Neural progenitor cell (in vitro differentiated cells): Measurements from ENCODE around the gene LCE1E. TPM values are rescaled to one million over a fixed set of nuclear protein-coding genes. Genes with fewer than 3 reads are reported as not detected.

ENCODE experiments used
- DNase-seq: peaks from one replicate; pipeline ENCODE4 v3.0.0-alpha.2; 2016; ENCODE audit warnings: low spot score
- H2AFZ ChIP-seq: fragments of 200-600 bp; sonication (generic); replicated peaks from 2 replicates; pipeline ENCODE4 v1.6.1; 2016; ENCODE audit warnings: antibody characterized with exemption
- H3F3A ChIP-seq: fragments of 200-600 bp; sonication (generic); 2 replicates; pipeline ENCODE4 v1.6.1; 2016; ENCODE audit warnings: antibody characterized with exemption, low read depth
- H3K27ac ChIP-seq: fragments of 200-600 bp; sonication (generic); 2 replicates; pipeline ENCODE4 v1.5.1; 2016; ENCODE audit warnings: mild to moderate bottlenecking
- H3K27me3 ChIP-seq: fragments of 200-600 bp; sonication (generic); 2 replicates; pipeline ENCODE4 v1.6.1; 2016; ENCODE audit warnings: mild to moderate bottlenecking, moderate library complexity
- H3K36me3 ChIP-seq: fragments of 200-600 bp; sonication (generic); 2 replicates; pipeline ENCODE4 v1.5.1; 2016
- H3K4me1 ChIP-seq: fragments of 200-600 bp; sonication (generic); 2 replicates; pipeline ENCODE4 v1.6.1; 2016; ENCODE audit warnings: mixed run types
- H3K4me2 ChIP-seq: fragments of 200-600 bp; sonication (generic); 2 replicates; pipeline ENCODE4 v1.6.1; 2016
- H3K4me3 ChIP-seq: fragments of 200-600 bp; sonication (generic); 2 replicates; pipeline ENCODE4 v1.5.1; 2016
- H3K79me2 ChIP-seq: fragments of 200-600 bp; sonication (generic); 2 replicates; pipeline ENCODE4 v1.6.1; 2016; ENCODE audit warnings: low read depth
- H3K9ac ChIP-seq: fragments of 200-600 bp; sonication (generic); 2 replicates; pipeline ENCODE4 v1.6.1; 2016
- H3K9me3 ChIP-seq: fragments of 200-600 bp; sonication (generic); 2 replicates; pipeline ENCODE4 v1.5.1; 2016; ENCODE audit warnings: low read depth
- H4K20me1 ChIP-seq: fragments of 200-600 bp; sonication (generic); 2 replicates; pipeline ENCODE4 v1.6.1; 2016; ENCODE audit warnings: low read depth
- H3K27ac Mint-ChIP-seq: 3 replicates; pipeline ENCODE4 v1.8.0; 2021; ENCODE audit warnings: mixed read lengths
- H3K27me3 Mint-ChIP-seq: 2 replicates; pipeline ENCODE4 v1.8.0; 2022; ENCODE audit warnings: low read depth, mild to moderate bottlenecking, inconsistent platforms, moderate library complexity, mixed read lengths; ENCODE audit not compliant: insufficient read depth
- H3K36me3 Mint-ChIP-seq: 3 replicates; pipeline ENCODE4 v1.8.0; 2021; ENCODE audit warnings: mixed read lengths
- H3K4me1 Mint-ChIP-seq: 3 replicates; pipeline ENCODE4 v1.8.0; 2021; ENCODE audit warnings: mixed read lengths
- H3K4me3 Mint-ChIP-seq: 3 replicates; pipeline ENCODE4 v1.8.0; 2021; ENCODE audit warnings: mild to moderate bottlenecking, moderate library complexity, mixed read lengths
- H3K9me3 Mint-ChIP-seq: 3 replicates; pipeline ENCODE4 v1.8.0; 2020; ENCODE audit warnings: mixed read lengths
- EZH2 ChIP-seq: fragments of 200-600 bp; sonication (generic); IDR thresholded peaks from 2 replicates; pipeline ENCODE4 v1.6.1; 2017; ENCODE audit warnings: antibody characterized with exemption, mild to moderate bottlenecking, moderate library complexity
- EZH2phosphoT487 ChIP-seq: fragments of 200-600 bp; sonication (generic); IDR thresholded peaks from 2 replicates; pipeline ENCODE4 v1.6.1; 2017; ENCODE audit warnings: antibody characterized with exemption
- total RNA-seq: library from RNA; depleted of rRNA; stranded (reverse); fragments of >200 nt; gene quantifications from 2 replicates; pipeline ENCODE4 v1.2.3, GENCODE V29; 2015; ENCODE audit warnings: low replicate concordance
- TF ChIP-seq, protein P1 (sequence below): fragments of 200-600 bp; sonication (generic); IDR thresholded peaks from 2 replicates; pipeline ENCODE4 v1.5.1; 2017; ENCODE audit warnings: antibody characterized with exemption, mild to moderate bottlenecking

Gene LCE1E
- total RNA-seq, 1 donor from 2014 or later: not detected

DNA sequence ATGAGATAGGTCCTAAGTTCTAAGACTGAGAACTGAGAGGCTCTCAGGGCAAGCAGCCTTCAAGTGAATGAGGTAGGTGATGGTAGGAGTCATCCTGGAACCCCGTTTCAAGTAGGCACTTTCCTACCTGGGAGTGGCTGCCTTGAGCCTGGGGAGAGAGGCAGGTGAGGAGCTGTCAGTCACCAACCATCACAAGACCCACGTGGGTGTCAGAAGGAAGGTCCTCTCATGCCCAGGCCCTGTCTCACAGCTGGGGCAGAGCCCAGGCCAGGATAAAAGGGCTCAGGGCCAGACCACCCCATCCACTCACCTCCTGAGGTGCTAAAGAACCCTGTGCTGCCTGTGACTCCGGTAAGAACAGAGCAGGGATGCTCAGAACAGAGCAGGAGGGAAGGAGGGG is 10.4 kb downstream of the LCE1E start, which contains the start of gene LCE1D:
LCE1D (plus strand) TSS at position 301 of the 400 bp plus-strand sequence. CDS start 1,074 bp downstream, outside the sequence.
- Histone ChIP-seq H3K27me3 (no peaks in the 10 kb centered on the region), H3K79me2 (no peaks in the 10 kb centered on the region), H3K4me1 (no peaks in the 10 kb centered on the region), H3K36me3 (no peaks in the 10 kb centered on the region), H2AFZ (no peak within 1 kb of the TSS), H3K9ac (no peak within 1 kb of the TSS), H4K20me1 (no peaks in the 10 kb centered on the region), H3K4me3 (no peak within 1 kb of the TSS), H3K9me3 (peaks cover 40% of the 10 kb centered on the region), H3K4me2 (no peak within 1 kb of the TSS), H3F3A (no peaks in the 10 kb centered on the region), H3K27ac (no peak within 1 kb of the TSS)
- no peak for DNase-seq
- TF ChIP-seq EZH2phosphoT487 (no peak), EZH2 (no peak)
- TF ChIP-seq, protein P1, sequence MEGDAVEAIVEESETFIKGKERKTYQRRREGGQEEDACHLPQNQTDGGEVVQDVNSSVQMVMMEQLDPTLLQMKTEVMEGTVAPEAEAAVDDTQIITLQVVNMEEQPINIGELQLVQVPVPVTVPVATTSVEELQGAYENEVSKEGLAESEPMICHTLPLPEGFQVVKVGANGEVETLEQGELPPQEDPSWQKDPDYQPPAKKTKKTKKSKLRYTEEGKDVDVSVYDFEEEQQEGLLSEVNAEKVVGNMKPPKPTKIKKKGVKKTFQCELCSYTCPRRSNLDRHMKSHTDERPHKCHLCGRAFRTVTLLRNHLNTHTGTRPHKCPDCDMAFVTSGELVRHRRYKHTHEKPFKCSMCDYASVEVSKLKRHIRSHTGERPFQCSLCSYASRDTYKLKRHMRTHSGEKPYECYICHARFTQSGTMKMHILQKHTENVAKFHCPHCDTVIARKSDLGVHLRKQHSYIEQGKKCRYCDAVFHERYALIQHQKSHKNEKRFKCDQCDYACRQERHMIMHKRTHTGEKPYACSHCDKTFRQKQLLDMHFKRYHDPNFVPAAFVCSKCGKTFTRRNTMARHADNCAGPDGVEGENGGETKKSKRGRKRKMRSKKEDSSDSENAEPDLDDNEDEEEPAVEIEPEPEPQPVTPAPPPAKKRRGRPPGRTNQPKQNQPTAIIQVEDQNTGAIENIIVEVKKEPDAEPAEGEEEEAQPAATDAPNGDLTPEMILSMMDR: no peak
- Mint-ChIP-seq H3K4me3 (no peak within 1 kb of the TSS), H3K4me1 (no peaks in the 10 kb centered on the region), H3K9me3 (peaks cover 14% of the 10 kb centered on the region), H3K27ac (no peak within 1 kb of the TSS), H3K36me3 (no peaks in the 10 kb centered on the region), H3K27me3 (no peaks in the 10 kb centered on the region)

DNA sequence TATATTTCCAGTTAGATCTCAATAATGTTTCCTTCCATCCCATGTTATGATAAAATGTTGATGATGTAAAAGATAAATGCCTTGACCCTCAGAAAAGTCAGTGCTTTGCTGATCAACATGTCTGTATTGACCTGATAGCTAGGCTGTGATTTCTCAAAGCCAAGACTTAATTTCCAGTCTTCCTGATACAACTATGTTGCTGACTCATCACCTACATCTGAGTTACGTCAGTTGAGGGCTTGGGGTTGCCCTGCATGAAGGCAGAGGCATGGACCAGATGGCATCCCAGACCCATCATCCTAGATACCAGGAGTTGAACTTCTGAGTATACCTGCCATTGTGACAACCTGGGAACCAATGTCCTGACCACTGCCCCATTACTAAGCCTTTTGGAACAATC is 15.3 kb downstream of the LCE1E start:
- no peaks in the 10 kb centered on the region for H3K36me3 ChIP-seq
- H3K27me3 ChIP-seq: no peaks in the 10 kb centered on the region
- no peak for DNase-seq
- H3K4me1 ChIP-seq: no peaks in the 10 kb centered on the region
- Mint-ChIP-seq H3K9me3 (peaks cover 16% of the 10 kb centered on the region), H3K27ac (no peak overlapping the region), H3K27me3 (no peaks in the 10 kb centered on the region), H3K4me1 (no peaks in the 10 kb centered on the region), H3K4me3 (no peak overlapping the region), H3K36me3 (no peaks in the 10 kb centered on the region)
- H3F3A ChIP-seq: no peaks in the 10 kb centered on the region
- no peak overlapping the region for H3K4me2 ChIP-seq
- no peak overlapping the region for H3K4me3 ChIP-seq
- peaks cover 40% of the 10 kb centered on the region for H3K9me3 ChIP-seq
- H3K27ac ChIP-seq: no peak overlapping the region
- no peak overlapping the region for H2AFZ ChIP-seq
- no peaks in the 10 kb centered on the region for H3K79me2 ChIP-seq
- H4K20me1 ChIP-seq: no peaks in the 10 kb centered on the region
- H3K9ac ChIP-seq: no peak overlapping the region
- TF ChIP-seq EZH2 (no peak), EZH2phosphoT487 (no peak)
- TF ChIP-seq, protein P1: no peak

DNA sequence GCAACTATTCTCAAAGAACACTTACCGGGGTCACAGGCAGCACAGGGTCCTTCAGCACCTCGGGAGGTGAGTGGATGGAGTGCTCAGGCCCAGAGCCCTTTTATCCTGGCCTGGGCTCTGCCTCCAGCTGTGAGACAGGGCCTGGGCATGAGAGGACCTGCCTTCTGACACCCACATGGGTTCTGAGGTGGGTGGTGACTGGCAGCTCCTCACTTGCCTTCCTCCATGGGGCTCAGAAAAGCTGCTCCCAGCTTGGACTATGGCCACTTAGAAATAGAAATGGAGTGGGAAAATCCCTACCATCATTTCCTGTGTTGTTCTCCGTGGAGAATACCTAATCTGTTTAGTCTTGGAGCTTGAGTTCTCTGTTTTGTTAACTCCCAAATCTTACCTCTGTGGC is 20.5 kb downstream of the LCE1E start, which contains the start of gene LCE1C:
LCE1C (minus strand) TSS at position 76 of the 400 bp plus-strand sequence. CDS start 1,173 bp downstream, outside the sequence.
- peaks cover 3% of the 10 kb centered on the region for H3K27me3 Mint-ChIP-seq
- no peak within 1 kb of the TSS for H3K9ac ChIP-seq
- DNase-seq: no peak
- no peaks in the 10 kb centered on the region for H4K20me1 ChIP-seq
- no peaks in the 10 kb centered on the region for H3K79me2 ChIP-seq
- peaks cover 14% of the 10 kb centered on the region for H3K9me3 Mint-ChIP-seq
- no peaks in the 10 kb centered on the region for H3K4me1 Mint-ChIP-seq
- H2AFZ ChIP-seq: no peak within 1 kb of the TSS
- H3K9me3 ChIP-seq: peaks cover 33% of the 10 kb centered on the region
- no peaks in the 10 kb centered on the region for H3F3A ChIP-seq
- H3K4me3 Mint-ChIP-seq: no peak within 1 kb of the TSS
- TF ChIP-seq EZH2phosphoT487 (no peak), EZH2 (no peak)
- TF ChIP-seq, protein P1: no peak
- H3K27ac ChIP-seq: no peak within 1 kb of the TSS
- no peak within 1 kb of the TSS for H3K27ac Mint-ChIP-seq
- H3K36me3 Mint-ChIP-seq: no peaks in the 10 kb centered on the region
- no peak within 1 kb of the TSS for H3K4me3 ChIP-seq
- H3K27me3 ChIP-seq: no peaks in the 10 kb centered on the region
- H3K4me1 ChIP-seq: no peaks in the 10 kb centered on the region
- H3K4me2 ChIP-seq: no peak within 1 kb of the TSS
- no peaks in the 10 kb centered on the region for H3K36me3 ChIP-seq
